H1 (cell line): ENCODE results near the gene BET1L. TPM values are rescaled to one million over a fixed set of nuclear protein-coding genes. Genes with fewer than 3 reads are reported as not detected.

Source experiments
- polyA plus RNA-seq, 7 experiments: library from polyadenylated mRNA; depleted of rRNA in 3 of 7; stranded (reverse) in 5 of 7; unstranded in 2 of 7; fragments of >200 nt in 5 of 7; fragments of 200-250 nt in 2 of 7; gene quantifications; 1 replicate in 5 of 7; 2 replicates in 1 of 7; 4 replicates in 1 of 7; pipeline versions ENCODE4 v1.2.1 to v1.2.3, GENCODE V29; 2011 to 2013; ENCODE audit warnings: missing spikeins in 2 of 7, mixed read lengths in 2 of 7
- small RNA-seq: library from polyadenylated mRNA; stranded (forward); fragments of <200 nt; extraction: miRNeasy Mini kit (QIAGEN cat#:217004); gene quantifications from one replicate; pipeline ENCODE3, GENCODE V24; 2013; ENCODE audit not compliant: insufficient read depth
- total RNA-seq: library from RNA; stranded (reverse); fragmentation: NEBNext Ultra II Directional; extraction: Animal tissue kit (Norgen Biotek cat#: 25700); gene quantifications from 2 replicates; pipeline ENCODE4 v1.2.1, GENCODE V29; 2021

BET1L gene
- total and polyA plus RNA-seq, 2 of the 8 experiments (the other 6 are each of a cell fraction or from before 2014, with no cell fraction given) = 40.2 to 61.9 TPM

Small RNA genes lying within 50 kb of the gene (small RNA-seq; reads per million reads assigned to genes)
- not detected for gene RNU6-447P

Other genes starting within 250 kb of the BET1L start
- gene SCGB1C1, start 14.3 kb downstream of the BET1L start, total RNA-seq = not detected in 2 replicates
- gene SCGB1C1, start 14.3 kb downstream of the BET1L start, polyA plus RNA-seq (2011; rRNA removed) = not detected in 2 replicates
- 67.0 and 76.7 TPM in 2 replicates for gene RIC8A, start 309 bp upstream of the BET1L start, total RNA-seq
- gene RIC8A, start 309 bp upstream of the BET1L start, polyA plus RNA-seq (2011; rRNA removed) = 105 and 123 TPM in 2 replicates
- gene SIRT3, start 28.9 kb upstream of the BET1L start, total RNA-seq = 14.3 and 14.6 TPM in 2 replicates
- 21.6 and 25.5 TPM in 2 replicates for gene SIRT3, start 28.9 kb upstream of the BET1L start, polyA plus RNA-seq (2011; rRNA removed)
- 136 and 141 TPM in 2 replicates for gene PSMD13, start 29.6 kb upstream of the BET1L start, total RNA-seq
- 121 and 130 TPM in 2 replicates for gene PSMD13, start 29.6 kb upstream of the BET1L start, polyA plus RNA-seq (2011; rRNA removed)
- gene NLRP6, start 71.0 kb upstream of the BET1L start, total RNA-seq = not detected in 2 replicates
- gene NLRP6, start 71.0 kb upstream of the BET1L start, polyA plus RNA-seq (2011; rRNA removed) = 0.06 TPM in 1 of 2 replicates, not detected in the other
- gene PGGHG, start 81.7 kb upstream of the BET1L start, total RNA-seq = 52.9 and 60.7 TPM in 2 replicates
- 34.8 and 61.4 TPM in 2 replicates for gene PGGHG, start 81.7 kb upstream of the BET1L start, polyA plus RNA-seq (2011; rRNA removed)
- not detected in 2 replicates for gene IFITM5, start 92.1 kb upstream of the BET1L start, total RNA-seq
- gene IFITM5, start 92.1 kb upstream of the BET1L start, polyA plus RNA-seq (2011; rRNA removed) = 0.50 TPM in 1 of 2 replicates, not detected in the other
- gene IFITM2, start 100.4 kb upstream of the BET1L start, total RNA-seq = 363 and 399 TPM in 2 replicates
- gene IFITM2, start 100.4 kb upstream of the BET1L start, polyA plus RNA-seq (2011; rRNA removed) = 764 and 902 TPM in 2 replicates
- gene IFITM1, start 106.6 kb upstream of the BET1L start, total RNA-seq = 394 and 417 TPM in 2 replicates
- gene IFITM1, start 106.6 kb upstream of the BET1L start, polyA plus RNA-seq (2011; rRNA removed) = 1,464 and 1,887 TPM in 2 replicates
- 230 and 238 TPM in 2 replicates for gene IFITM3, start 113.5 kb upstream of the BET1L start, total RNA-seq
- 666 and 779 TPM in 2 replicates for gene IFITM3, start 113.5 kb upstream of the BET1L start, polyA plus RNA-seq (2011; rRNA removed)
- 76.3 and 89.0 TPM in 2 replicates for gene B4GALNT4, start 162.1 kb upstream of the BET1L start, total RNA-seq
- gene B4GALNT4, start 162.1 kb upstream of the BET1L start, polyA plus RNA-seq (2011; rRNA removed) = 40.9 and 69.4 TPM in 2 replicates
- gene PKP3, start 186.8 kb upstream of the BET1L start, total RNA-seq = 28.5 and 28.7 TPM in 2 replicates
- gene PKP3, start 186.8 kb upstream of the BET1L start, polyA plus RNA-seq (2011; rRNA removed) = 16.7 and 28.0 TPM in 2 replicates
- 66.3 and 68.9 TPM in 2 replicates for gene SIGIRR, start 207.6 kb upstream of the BET1L start, total RNA-seq
- 55.2 and 94.2 TPM in 2 replicates for gene SIGIRR, start 207.6 kb upstream of the BET1L start, polyA plus RNA-seq (2011; rRNA removed)
- gene ANO9, start 234.6 kb upstream of the BET1L start, total RNA-seq = 18.0 and 20.0 TPM in 2 replicates
- gene ANO9, start 234.6 kb upstream of the BET1L start, polyA plus RNA-seq (2011; rRNA removed) = 20.7 and 24.6 TPM in 2 replicates
- gene PTDSS2, start 242.9 kb upstream of the BET1L start, total RNA-seq = 48.7 and 52.4 TPM in 2 replicates
- 68.2 and 108 TPM in 2 replicates for gene PTDSS2, start 242.9 kb upstream of the BET1L start, polyA plus RNA-seq (2011; rRNA removed)